ENCODE results near the gene JUN. TPM values are rescaled to one million over a fixed set of nuclear protein-coding genes. Genes with fewer than 3 reads are reported as not detected.
A peak's percentile ranks its signal among the peaks of the same experiment; 100 is the strongest.

Gene JUN
- 100 to 1,000 TPM in 1 of 2 donors, 10 to 100 TPM in 1; 74.3 to 199 TPM for total RNA-seq

DNA sequence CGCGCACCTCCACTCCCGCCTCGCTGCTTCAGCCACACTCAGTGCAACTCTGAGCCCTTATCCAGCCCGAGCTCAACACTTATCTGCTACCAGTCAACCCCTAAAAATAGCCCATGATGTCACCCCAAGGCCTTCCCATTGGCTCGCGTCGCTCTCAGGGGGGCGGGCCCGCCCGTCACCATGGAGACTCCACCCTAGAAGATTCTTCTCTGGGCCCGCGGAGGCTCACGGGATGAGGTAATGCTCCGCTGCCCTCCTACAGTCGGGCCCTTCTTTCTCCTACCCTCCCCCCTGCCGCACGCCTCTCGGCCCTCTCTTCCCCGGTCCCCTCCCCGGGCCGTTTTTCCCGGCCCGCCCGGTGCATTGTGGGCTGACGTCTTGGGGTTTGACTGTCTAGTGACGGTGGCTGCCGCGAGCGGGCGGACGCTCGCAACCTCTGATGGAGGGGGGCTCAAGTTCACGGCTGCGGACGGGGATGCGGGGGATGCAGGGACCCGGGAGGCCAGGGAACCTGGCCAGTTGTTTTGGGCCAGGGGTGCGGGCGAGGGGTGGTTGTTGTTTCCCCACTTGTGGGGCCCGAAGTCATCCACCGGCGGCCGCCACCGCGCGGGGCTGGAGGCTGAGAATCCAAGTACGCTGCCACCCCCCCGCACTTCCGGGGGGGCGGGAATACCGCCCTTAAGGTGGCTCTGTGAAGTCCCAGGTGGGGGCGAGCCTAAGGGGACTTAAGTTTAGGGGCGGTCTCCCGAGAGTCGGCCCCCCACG is at the start of gene JUN:
TSS of gene JUN (minus strand) at position 55 of the 765 bp plus-strand sequence. CDS start 977 bp downstream, outside the sequence.
- Histone ChIP-seq H3K4me3 (peak within 1 kb of the TSS; percentile 85 to 89), H3K36me3 (peaks cover 11% of the 10 kb centered on the region), H3K27me3 (no peaks in the 10 kb centered on the region), H3K27ac (peak within 1 kb of the TSS; percentile 99 to 100), H3K4me1 (peaks cover 0 to 32% of the 10 kb centered on the region in 2 donors), H3K9me3 (no peaks in the 10 kb centered on the region)
- DNase-seq (ENCODE audit: low spot score), result peak; percentile 100
- TF ChIP-seq, protein P1, sequence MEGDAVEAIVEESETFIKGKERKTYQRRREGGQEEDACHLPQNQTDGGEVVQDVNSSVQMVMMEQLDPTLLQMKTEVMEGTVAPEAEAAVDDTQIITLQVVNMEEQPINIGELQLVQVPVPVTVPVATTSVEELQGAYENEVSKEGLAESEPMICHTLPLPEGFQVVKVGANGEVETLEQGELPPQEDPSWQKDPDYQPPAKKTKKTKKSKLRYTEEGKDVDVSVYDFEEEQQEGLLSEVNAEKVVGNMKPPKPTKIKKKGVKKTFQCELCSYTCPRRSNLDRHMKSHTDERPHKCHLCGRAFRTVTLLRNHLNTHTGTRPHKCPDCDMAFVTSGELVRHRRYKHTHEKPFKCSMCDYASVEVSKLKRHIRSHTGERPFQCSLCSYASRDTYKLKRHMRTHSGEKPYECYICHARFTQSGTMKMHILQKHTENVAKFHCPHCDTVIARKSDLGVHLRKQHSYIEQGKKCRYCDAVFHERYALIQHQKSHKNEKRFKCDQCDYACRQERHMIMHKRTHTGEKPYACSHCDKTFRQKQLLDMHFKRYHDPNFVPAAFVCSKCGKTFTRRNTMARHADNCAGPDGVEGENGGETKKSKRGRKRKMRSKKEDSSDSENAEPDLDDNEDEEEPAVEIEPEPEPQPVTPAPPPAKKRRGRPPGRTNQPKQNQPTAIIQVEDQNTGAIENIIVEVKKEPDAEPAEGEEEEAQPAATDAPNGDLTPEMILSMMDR (IDR thresholded peaks at IDR 0.05), result peak; percentile 15 to 38

DNA sequence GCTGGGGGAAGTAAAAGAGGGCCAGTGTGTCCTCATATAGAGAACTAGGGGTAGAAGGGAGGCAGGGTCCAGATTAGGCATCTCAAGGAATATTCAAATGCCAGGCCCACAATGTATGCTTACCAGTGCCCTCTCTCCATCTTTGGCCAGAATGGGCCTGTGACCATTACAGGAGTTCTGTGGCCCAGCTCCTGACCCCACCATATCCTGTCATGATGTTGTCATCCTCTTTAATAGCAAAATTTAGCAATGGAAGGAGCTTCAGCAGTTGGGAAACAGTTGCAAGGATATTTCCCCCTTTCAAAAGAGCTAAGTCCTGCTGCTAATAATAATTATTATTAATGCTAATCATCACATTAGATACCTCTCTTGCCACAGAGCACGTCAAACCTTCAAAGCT is 49.3 kb upstream of the JUN start:
- no peaks in the 10 kb centered on the region for H3K36me3 ChIP-seq

DNA sequence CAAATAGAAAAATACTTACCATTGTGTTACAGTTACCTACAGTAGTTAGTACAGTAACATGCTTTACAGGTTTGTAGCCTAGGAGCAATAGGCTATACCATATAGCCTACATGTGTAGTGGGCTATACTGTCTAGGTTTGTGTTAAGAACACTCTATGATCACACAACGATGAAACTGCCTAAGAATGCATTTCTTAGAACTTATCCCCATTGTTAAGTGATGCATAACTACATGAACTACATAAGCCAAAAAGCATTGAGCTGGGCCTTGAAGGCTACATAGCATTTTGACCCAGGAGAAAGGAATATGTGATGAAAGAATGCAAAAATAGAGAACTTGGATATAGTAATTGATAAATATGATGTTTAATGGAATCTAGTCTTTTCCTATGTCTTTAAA is 46.4 kb upstream of the JUN start:
- no peaks in the 10 kb centered on the region for H3K4me1 ChIP-seq
- peaks cover 8 to 19% of the 10 kb centered on the region in 2 donors for H3K9me3 ChIP-seq
- no peak overlapping the region for H3K4me3 ChIP-seq
- no peak overlapping the region for H3K27ac ChIP-seq
- TF ChIP-seq, protein P1 (IDR thresholded peaks at IDR 0.05), result no peak
- no peaks in the 10 kb centered on the region for H3K36me3 ChIP-seq
- no peaks in the 10 kb centered on the region for H3K27me3 ChIP-seq
- DNase-seq (ENCODE audit: low spot score), result no peak

More for the DNA sequence above, 49.3 kb upstream of the JUN start:
- Histone ChIP-seq H3K27me3 (no peaks in the 10 kb centered on the region), H3K4me3 (no peak overlapping the region), H3K9me3 (peaks cover 0 to 3% of the 10 kb centered on the region in 2 donors), H3K4me1 (no peaks in the 10 kb centered on the region), H3K27ac (no peak overlapping the region)
- no peak for DNase-seq (ENCODE audit: low spot score)
- TF ChIP-seq, protein P1 (IDR thresholded peaks at IDR 0.05), result no peak

DNA sequence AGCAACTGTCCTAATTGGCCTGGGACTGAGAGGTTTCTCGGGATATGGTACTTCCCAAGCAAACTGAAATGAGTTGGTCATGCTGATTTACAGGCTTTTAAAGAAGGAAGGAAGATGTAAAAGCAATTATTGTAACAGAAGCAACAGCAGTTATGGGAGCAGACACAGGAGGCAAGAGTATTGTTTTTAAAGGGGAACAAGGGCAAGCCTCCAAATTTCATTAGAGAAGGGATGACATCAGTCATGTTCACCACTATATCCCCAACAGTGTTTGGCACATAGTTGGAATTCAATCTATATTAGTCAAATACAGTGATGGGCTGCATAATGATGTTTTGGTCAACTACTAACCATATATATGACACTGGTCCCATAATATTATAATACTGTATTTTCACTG is 46.0 kb upstream of the JUN start:
- DNase-seq (ENCODE audit: low spot score), result no peak
- no peaks in the 10 kb centered on the region for H3K36me3 ChIP-seq
- H3K4me1 ChIP-seq, result peaks cover 0 to 3% of the 10 kb centered on the region in 2 donors
- no peaks in the 10 kb centered on the region for H3K27me3 ChIP-seq
- peaks cover 8 to 19% of the 10 kb centered on the region in 2 donors for H3K9me3 ChIP-seq
- no peak overlapping the region for H3K27ac ChIP-seq
- TF ChIP-seq, protein P1 (IDR thresholded peaks at IDR 0.05), result no peak
- no peak overlapping the region for H3K4me3 ChIP-seq

DNA sequence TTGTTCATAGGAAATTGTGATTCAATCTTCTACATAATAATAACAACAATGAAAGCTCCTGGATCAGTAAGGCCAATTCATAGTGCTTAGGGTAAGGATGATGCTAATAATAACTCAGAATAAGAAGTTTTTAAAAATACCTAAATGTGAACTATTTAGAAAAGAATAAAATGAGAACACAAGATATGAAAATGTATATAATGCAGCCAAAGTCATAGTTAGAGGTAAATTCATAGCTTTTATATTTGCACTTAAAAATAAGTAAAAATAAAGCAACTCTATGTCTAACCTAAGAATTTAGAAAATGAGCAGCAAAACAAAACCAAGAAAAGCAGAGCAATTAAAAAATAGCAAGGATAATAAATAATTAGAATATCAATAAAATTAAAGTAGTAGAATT is 43.5 kb upstream of the JUN start:
- Histone ChIP-seq H3K4me3 (no peak overlapping the region), H3K9me3 (peaks cover 8 to 19% of the 10 kb centered on the region in 2 donors), H3K27me3 (no peaks in the 10 kb centered on the region), H3K36me3 (no peaks in the 10 kb centered on the region), H3K27ac (no peak overlapping the region), H3K4me1 (peaks cover 0 to 5% of the 10 kb centered on the region in 2 donors)
- DNase-seq (ENCODE audit: low spot score), result no peak
- TF ChIP-seq, protein P1 (IDR thresholded peaks at IDR 0.05), result no peak

Data from right atrium auricular region (tissue), 2 donors.